WI38 (cell line): ENCODE results near the gene BRD7.
A peak's percentile ranks its signal among the peaks of the same experiment; 100 is the strongest.

Source experiments
- H3K4me3 ChIP-seq: 2 replicates; pipeline ENCODE4 v1.5.1; 2011; ENCODE audit warnings: low read depth, mild to moderate bottlenecking, control low read depth, low read length
- TF ChIP-seq, protein P1 (sequence below): IDR thresholded peaks from 2 replicates; pipeline ENCODE4 v1.5.1; 2012; ENCODE audit warnings: low read depth, mild to moderate bottlenecking, control low read depth, low read length

The BRD7 gene

GRCh38 chr16:50267651-50268050 is 101.1 kb downstream of the BRD7 start:
- peak overlapping the region; percentile 68 for H3K4me3 ChIP-seq
- TF ChIP-seq, protein P1, sequence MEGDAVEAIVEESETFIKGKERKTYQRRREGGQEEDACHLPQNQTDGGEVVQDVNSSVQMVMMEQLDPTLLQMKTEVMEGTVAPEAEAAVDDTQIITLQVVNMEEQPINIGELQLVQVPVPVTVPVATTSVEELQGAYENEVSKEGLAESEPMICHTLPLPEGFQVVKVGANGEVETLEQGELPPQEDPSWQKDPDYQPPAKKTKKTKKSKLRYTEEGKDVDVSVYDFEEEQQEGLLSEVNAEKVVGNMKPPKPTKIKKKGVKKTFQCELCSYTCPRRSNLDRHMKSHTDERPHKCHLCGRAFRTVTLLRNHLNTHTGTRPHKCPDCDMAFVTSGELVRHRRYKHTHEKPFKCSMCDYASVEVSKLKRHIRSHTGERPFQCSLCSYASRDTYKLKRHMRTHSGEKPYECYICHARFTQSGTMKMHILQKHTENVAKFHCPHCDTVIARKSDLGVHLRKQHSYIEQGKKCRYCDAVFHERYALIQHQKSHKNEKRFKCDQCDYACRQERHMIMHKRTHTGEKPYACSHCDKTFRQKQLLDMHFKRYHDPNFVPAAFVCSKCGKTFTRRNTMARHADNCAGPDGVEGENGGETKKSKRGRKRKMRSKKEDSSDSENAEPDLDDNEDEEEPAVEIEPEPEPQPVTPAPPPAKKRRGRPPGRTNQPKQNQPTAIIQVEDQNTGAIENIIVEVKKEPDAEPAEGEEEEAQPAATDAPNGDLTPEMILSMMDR, result no peak

- TF ChIP-seq, protein P1, result no peak
- H3K4me3 ChIP-seq, result peak overlapping the region; percentile 68
Observed at GRCh38 chr16:50267151-50267631, 101.6 kb downstream of the BRD7 start.

DNA sequence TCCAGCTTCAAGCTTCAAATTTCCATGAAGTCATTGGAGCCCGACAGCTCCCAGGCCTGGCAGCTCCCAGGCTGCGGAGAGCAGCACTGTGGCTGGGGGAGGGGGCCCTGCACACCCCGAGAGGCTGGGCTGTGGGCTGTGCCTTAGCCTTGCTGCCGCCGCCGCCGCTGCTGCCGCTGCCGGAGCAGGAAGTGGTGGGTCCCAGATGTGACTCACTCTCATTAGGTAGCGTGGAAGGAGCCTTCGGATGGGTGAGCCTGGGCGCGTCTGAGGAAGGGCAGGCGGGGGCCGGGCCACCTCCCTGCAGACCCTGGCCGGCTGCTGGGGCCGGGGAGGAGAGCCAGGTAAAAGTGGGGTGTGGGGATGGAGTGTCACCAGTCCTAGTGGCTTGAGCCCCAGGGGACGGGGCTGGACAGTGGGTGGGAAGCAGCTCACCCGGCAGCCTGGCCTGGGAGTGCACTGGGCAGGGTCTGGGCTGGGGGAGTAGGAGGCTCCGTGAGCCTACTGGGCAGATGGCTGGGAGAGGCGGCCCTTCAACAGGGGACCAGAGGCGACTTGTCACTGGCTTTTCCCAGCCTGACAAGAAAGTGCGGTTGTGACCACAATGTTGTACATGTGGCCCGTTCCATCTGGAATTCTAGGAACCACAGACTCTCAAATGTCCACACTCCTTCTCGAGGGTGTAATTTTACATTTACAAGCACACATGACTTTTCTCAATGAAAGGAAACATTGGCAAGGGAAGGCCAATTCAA is 102.3 kb downstream of the BRD7 start, which contains the start of gene ADCY7:
Gene ADCY7, plus strand, starts transcription at position 215 of the 755 bp plus-strand sequence. CDS start 21,629 bp downstream, outside the sequence.
- peak within 1 kb of the TSS; percentile 68 for H3K4me3 ChIP-seq
- TF ChIP-seq, protein P1, result no peak
